ENCODE measurements around the gene HSD17B2. TPM values are rescaled to one million over a fixed set of nuclear protein-coding genes. Genes with fewer than 3 reads are reported as not detected.

The HSD17B2 gene
- total and polyA plus RNA-seq, 2 donors (not counting 1 experiment from before 2014, with no cell fraction given): 0.33 to 1.6 TPM

- DNase-seq (ENCODE audit: low read depth in 2 of 2): no peak
- no peaks in the 10 kb centered on the region for H3K9me3 ChIP-seq (ENCODE audit: control insufficient read depth, insufficient read depth, low read depth, low read length)
- no peaks in the 10 kb centered on the region for H3K36me3 ChIP-seq (ENCODE audit: control insufficient read depth, insufficient read depth, low read length)
- H3K27me3 ChIP-seq (ENCODE audit: control insufficient read depth, insufficient read depth, low read length): no peaks in the 10 kb centered on the region
- no peak overlapping the region for H3K4me3 ChIP-seq (replicated peaks in 1 of 4; ENCODE audit: control extremely low read depth in 1 of 4, insufficient read depth in 1 of 4, low read depth in 3 of 4, low read length in 4 of 4)
- H3K27ac ChIP-seq (ENCODE audit: insufficient read depth, low read length): no peak overlapping the region
- no peaks in the 10 kb centered on the region for H3K79me2 ChIP-seq (ENCODE audit: control insufficient read depth, insufficient read depth, low read length)
- peaks cover 4% of the 10 kb centered on the region for H3K4me1 ChIP-seq (ENCODE audit: control insufficient read depth, extremely low read depth, insufficient read depth, low read length)
- H4K20me1 ChIP-seq (ENCODE audit: control insufficient read depth, extremely low read depth, insufficient read depth, low read length): no peaks in the 10 kb centered on the region
- TF ChIP-seq CTCF (conservative IDR thresholded peaks at IDR 0.05 in 1 of 2, IDR thresholded peaks at IDR 0.05 in 1 of 2; ENCODE audit: low read depth in 1 of 2, low read length in 2 of 2): no peak
- no peak overlapping the region for H2AFZ ChIP-seq (ENCODE audit: low read length)
- H3K9ac ChIP-seq (ENCODE audit: insufficient read depth, low read length): no peak overlapping the region
- H3K4me2 ChIP-seq (ENCODE audit: extremely low read depth, insufficient read depth, low read length): no peak overlapping the region
These were observed 2.2 kb downstream of the HSD17B2 start for GRCh38 chr16:82037251-82037650.

- DNase-seq (ENCODE audit: low read depth in 2 of 2): no peak
- no peak overlapping the region for H3K4me2 ChIP-seq (ENCODE audit: extremely low read depth, insufficient read depth, low read length)
These were observed 2.6 kb downstream of the HSD17B2 start for GRCh38 chr16:82037666-82038065.

GRCh38 chr16:82040296-82040695 is 5.2 kb downstream of the HSD17B2 start:
- TF ChIP-seq EZH2 (IDR thresholded peaks at IDR 0.05; ENCODE audit: low read length, missing control alignments) (no peak), CTCF (conservative IDR thresholded peaks at IDR 0.05 in 1 of 2, IDR thresholded peaks at IDR 0.05 in 1 of 2; ENCODE audit: low read depth in 1 of 2, low read length in 2 of 2) (no peak)
- Histone ChIP-seq H4K20me1 (ENCODE audit: control insufficient read depth, extremely low read depth, insufficient read depth, low read length) (no peaks in the 10 kb centered on the region), H3K4me3 (replicated peaks in 1 of 4; ENCODE audit: control extremely low read depth in 1 of 4, insufficient read depth in 1 of 4, low read depth in 3 of 4, low read length in 4 of 4) (no peak overlapping the region), H3K27me3 (ENCODE audit: control insufficient read depth, insufficient read depth, low read length) (no peaks in the 10 kb centered on the region), H3K9ac (ENCODE audit: insufficient read depth, low read length) (no peak overlapping the region), H3K27ac (ENCODE audit: insufficient read depth, low read length) (no peak overlapping the region), H3K9me3 (ENCODE audit: control insufficient read depth, insufficient read depth, low read depth, low read length) (no peaks in the 10 kb centered on the region), H3K4me1 (ENCODE audit: control insufficient read depth, extremely low read depth, insufficient read depth, low read length) (peaks cover 11% of the 10 kb centered on the region), H2AFZ (ENCODE audit: low read length) (no peak overlapping the region), H3K36me3 (ENCODE audit: control insufficient read depth, insufficient read depth, low read length) (no peaks in the 10 kb centered on the region), H3K4me2 (ENCODE audit: extremely low read depth, insufficient read depth, low read length) (no peak overlapping the region), H3K79me2 (ENCODE audit: control insufficient read depth, insufficient read depth, low read length) (no peaks in the 10 kb centered on the region)
- DNase-seq (ENCODE audit: low read depth in 2 of 2): no peak

More at GRCh38 chr16:82037666-82038065, 2.6 kb downstream of the HSD17B2 start:
- TF ChIP-seq EZH2 (IDR thresholded peaks at IDR 0.05; ENCODE audit: low read length, missing control alignments) (no peak), CTCF (conservative IDR thresholded peaks at IDR 0.05 in 1 of 2, IDR thresholded peaks at IDR 0.05 in 1 of 2; ENCODE audit: low read depth in 1 of 2, low read length in 2 of 2) (no peak)
- no peaks in the 10 kb centered on the region for H3K36me3 ChIP-seq (ENCODE audit: control insufficient read depth, insufficient read depth, low read length)
- no peaks in the 10 kb centered on the region for H3K9me3 ChIP-seq (ENCODE audit: control insufficient read depth, insufficient read depth, low read depth, low read length)
- no peak overlapping the region for H3K27ac ChIP-seq (ENCODE audit: insufficient read depth, low read length)
- no peak overlapping the region for H3K4me3 ChIP-seq (replicated peaks in 1 of 4; ENCODE audit: control extremely low read depth in 1 of 4, insufficient read depth in 1 of 4, low read depth in 3 of 4, low read length in 4 of 4)
- no peak overlapping the region for H2AFZ ChIP-seq (ENCODE audit: low read length)
- H3K79me2 ChIP-seq (ENCODE audit: control insufficient read depth, insufficient read depth, low read length): no peaks in the 10 kb centered on the region
- H3K9ac ChIP-seq (ENCODE audit: insufficient read depth, low read length): no peak overlapping the region
- H3K27me3 ChIP-seq (ENCODE audit: control insufficient read depth, insufficient read depth, low read length): no peaks in the 10 kb centered on the region
- H4K20me1 ChIP-seq (ENCODE audit: control insufficient read depth, extremely low read depth, insufficient read depth, low read length): no peaks in the 10 kb centered on the region
- H3K4me1 ChIP-seq (ENCODE audit: control insufficient read depth, extremely low read depth, insufficient read depth, low read length): peaks cover 4% of the 10 kb centered on the region
